Lower leg skin (tissue), 3 donors: ENCODE data around the gene WDCP.

Experiments used
- POLR2A ChIP-seq, 2 donors: fragments of 450-650 bp; IDR thresholded peaks; one replicate each; pipeline ENCODE4 v1.6.1; 2016 to 2017; ENCODE audit warnings: antibody characterized with exemption in 2 of 2, mild to moderate bottlenecking in 1 of 2, moderate library complexity in 1 of 2
- TF ChIP-seq, protein P1 (sequence below), 3 donors: fragments of 450-650 bp; IDR thresholded peaks; one replicate each; pipeline ENCODE4 v1.5.1; 2016; ENCODE audit warnings: antibody characterized with exemption in 3 of 3, mild to moderate bottlenecking in 3 of 3, moderate library complexity in 2 of 3

DNA sequence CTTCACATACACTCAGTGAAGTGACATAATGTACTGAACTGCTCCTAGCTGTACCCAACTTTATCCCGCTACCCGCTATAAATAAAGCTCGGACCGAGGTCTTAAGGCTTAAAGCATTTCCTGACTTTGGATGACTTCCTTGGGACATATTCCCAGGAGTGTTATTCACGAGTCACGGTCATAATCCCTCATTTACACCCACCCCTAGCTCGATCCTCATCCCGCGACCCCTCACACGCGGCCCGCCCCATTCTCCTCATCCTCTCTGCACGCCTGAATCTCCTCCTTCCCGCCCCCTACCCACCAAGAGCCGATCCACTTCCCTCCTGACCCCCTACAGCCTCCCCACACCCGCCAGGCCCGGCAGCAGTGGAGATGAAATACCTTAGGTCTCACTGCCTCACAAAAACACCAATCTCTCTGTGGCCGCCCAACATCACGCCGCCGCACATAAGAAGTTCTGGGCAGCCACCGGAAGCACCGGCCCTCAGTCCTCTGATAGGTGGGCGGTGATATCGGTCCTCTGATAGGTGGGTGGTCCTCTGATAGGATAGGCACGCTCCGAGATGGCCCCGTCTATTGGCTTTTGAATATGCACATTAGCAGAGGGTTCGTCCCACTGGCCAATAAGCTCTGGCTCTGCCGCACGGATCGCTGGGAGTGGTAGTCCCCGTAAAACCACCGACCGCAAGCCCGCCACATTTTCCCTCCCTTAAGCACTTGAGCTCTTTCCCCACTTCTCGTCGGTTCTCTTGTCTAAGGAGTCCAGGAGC is at the start of gene WDCP:
- TF ChIP-seq POLR2A (IDR thresholded peaks at IDR 0.05): no peak
- TF ChIP-seq, protein P1, sequence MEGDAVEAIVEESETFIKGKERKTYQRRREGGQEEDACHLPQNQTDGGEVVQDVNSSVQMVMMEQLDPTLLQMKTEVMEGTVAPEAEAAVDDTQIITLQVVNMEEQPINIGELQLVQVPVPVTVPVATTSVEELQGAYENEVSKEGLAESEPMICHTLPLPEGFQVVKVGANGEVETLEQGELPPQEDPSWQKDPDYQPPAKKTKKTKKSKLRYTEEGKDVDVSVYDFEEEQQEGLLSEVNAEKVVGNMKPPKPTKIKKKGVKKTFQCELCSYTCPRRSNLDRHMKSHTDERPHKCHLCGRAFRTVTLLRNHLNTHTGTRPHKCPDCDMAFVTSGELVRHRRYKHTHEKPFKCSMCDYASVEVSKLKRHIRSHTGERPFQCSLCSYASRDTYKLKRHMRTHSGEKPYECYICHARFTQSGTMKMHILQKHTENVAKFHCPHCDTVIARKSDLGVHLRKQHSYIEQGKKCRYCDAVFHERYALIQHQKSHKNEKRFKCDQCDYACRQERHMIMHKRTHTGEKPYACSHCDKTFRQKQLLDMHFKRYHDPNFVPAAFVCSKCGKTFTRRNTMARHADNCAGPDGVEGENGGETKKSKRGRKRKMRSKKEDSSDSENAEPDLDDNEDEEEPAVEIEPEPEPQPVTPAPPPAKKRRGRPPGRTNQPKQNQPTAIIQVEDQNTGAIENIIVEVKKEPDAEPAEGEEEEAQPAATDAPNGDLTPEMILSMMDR (IDR thresholded peaks at IDR 0.05): no peak
